NT2/D1 (cell line): Measurements from ENCODE around the gene POU2AF2.
"Not testable (repeated sequence)": the region's sequence is repeated elsewhere in the genome, so short reads cannot be mapped to it uniquely, and the experiment has no call there.

ENCODE experiments used
- DNase-seq: peaks from one replicate; pipeline ENCODE4 v3.0.0-alpha.2; 2011; ENCODE audit warnings: low read depth, low spot score
- H3K27me3 ChIP-seq: 2 replicates; pipeline ENCODE4 v1.6.0; 2011; ENCODE audit warnings: mild to moderate bottlenecking; ENCODE audit not compliant: insufficient read length, insufficient read depth
- H3K36me3 ChIP-seq: 2 replicates; pipeline ENCODE4 v1.6.1; 2011; ENCODE audit warnings: mild to moderate bottlenecking, low read length, mixed read lengths; ENCODE audit not compliant: insufficient read depth, insufficient read length
- H3K4me1 ChIP-seq: 2 replicates; pipeline ENCODE4 v1.5.1; 2011; ENCODE audit not compliant: insufficient read depth, insufficient read length
- H3K4me3 ChIP-seq: 2 replicates; pipeline ENCODE4 v1.5.1; 2011; ENCODE audit warnings: low read depth; ENCODE audit not compliant: insufficient read length
- H3K9ac ChIP-seq: 2 replicates; pipeline ENCODE4 v1.6.0; 2011; ENCODE audit warnings: low read depth; ENCODE audit not compliant: insufficient read length
- H3K9me3 ChIP-seq: 2 replicates; pipeline ENCODE4 v1.5.1; 2011; ENCODE audit warnings: mild to moderate bottlenecking, low read length; ENCODE audit not compliant: insufficient read depth
- SUZ12 ChIP-seq: IDR thresholded peaks from 2 replicates; pipeline ENCODE4 v1.6.1; 2011; ENCODE audit not compliant: insufficient read length, insufficient read depth; ENCODE audit errors: extremely low read depth
- YY1 ChIP-seq: IDR thresholded peaks from 2 replicates; pipeline ENCODE4 v1.6.1; 2011; ENCODE audit not compliant: insufficient read length, insufficient read depth
- ZNF274 ChIP-seq: IDR thresholded peaks from 2 replicates; pipeline ENCODE4 v1.6.1; 2011; ENCODE audit warnings: mild to moderate bottlenecking, low read depth, low read length

POU2AF2 gene

DNA sequence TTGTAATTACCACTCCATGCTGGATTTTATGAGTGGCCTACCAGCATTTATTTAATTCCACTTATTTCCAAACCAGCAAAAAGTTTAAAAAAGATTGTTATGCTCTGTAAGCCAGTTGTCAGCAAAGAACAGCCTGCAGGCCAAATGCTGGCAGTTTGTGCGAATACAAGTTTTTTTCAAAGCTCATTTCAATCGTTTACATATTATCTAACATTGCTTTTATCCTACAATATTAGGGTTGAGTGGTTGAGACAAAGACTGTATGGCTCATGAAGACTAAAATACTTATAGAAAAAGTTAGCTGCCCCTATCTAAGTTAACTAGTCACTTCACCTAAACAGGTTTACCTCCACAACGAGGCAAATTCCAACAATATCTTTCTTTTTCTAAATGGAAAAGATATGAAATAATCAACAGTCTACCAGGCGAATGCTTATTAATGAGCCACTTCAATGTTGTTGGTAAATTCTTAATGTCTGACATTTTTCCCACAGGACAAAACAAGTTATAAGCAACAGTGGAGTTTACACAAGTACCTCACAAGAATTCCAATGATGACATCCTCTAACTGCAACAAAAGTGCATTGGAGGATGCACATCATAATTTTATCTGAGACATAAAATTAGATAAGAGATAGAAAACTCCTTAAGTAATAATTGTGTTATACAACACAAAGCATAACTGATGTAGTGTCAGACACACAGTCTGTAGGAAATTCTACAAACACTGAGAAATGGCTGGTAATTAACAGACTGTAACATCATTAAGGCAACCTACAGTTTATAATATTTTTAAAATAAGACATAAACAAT, 35.8 kb upstream of the POU2AF2 start:
- Histone ChIP-seq H3K9me3 (no peaks in the 10 kb centered on the region), H3K27me3 (no peaks in the 10 kb centered on the region), H3K9ac (no peak overlapping the region), H3K4me3 (no peak overlapping the region), H3K36me3 (no peaks in the 10 kb centered on the region), H3K4me1 (no peaks in the 10 kb centered on the region)
- no peak for DNase-seq
- no peak for TF ChIP-seq SUZ12
- no peak for TF ChIP-seq ZNF274
- no peak for TF ChIP-seq YY1

DNA sequence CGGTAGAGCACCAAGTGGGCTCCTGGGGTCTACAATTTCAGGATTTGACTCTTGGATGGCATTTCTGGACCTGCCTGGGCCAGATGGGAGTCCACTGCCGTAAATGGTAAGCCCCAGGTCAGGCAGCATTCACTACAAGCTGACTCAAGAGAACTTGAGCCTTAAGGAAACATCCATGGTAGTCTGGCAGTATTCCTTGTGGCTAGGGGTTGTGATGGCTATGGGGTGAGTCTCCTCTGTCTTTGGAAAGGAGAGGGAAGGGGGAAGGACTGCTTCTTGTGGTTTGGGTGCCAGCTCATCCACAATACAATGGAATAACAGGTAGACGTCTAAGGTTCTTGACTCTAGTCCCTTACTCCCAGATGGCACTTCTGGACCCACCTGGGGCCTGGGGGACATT, 32.3 kb upstream of the POU2AF2 start:
- DNase-seq = no peak
- no peak for TF ChIP-seq ZNF274
- TF ChIP-seq YY1 = no peak
- no peak for TF ChIP-seq SUZ12

DNA sequence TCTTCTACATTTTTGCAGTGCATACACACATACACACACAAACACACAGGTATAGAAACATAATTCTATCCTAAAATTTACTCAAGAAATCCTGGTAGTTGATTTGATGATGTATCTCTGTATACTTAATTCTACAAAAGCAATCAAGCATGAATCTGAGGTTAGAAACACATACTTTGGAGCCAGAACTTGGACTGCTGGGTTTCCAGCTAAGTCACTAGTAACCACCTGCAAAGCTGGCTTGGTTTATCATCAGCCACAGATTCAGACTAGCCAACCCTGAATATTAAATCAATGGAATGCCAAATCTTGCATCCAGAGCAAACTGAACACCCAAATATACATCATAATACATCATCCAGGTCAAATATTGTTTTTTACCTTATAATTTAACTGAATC, 24.8 kb upstream of the POU2AF2 start:
- no peak for TF ChIP-seq YY1
- Histone ChIP-seq H3K9ac (no peak overlapping the region), H3K36me3 (no peaks in the 10 kb centered on the region), H3K4me1 (no peaks in the 10 kb centered on the region), H3K4me3 (no peak overlapping the region), H3K9me3 (no peaks in the 10 kb centered on the region), H3K27me3 (no peaks in the 10 kb centered on the region)
- DNase-seq = no peak

More for the DNA sequence above, 32.3 kb upstream of the POU2AF2 start:
- no peak overlapping the region for H3K9ac ChIP-seq
- no peaks in the 10 kb centered on the region for H3K27me3 ChIP-seq
- H3K4me3 ChIP-seq = no peak overlapping the region
- H3K9me3 ChIP-seq = no peaks in the 10 kb centered on the region
- no peaks in the 10 kb centered on the region for H3K4me1 ChIP-seq
- no peaks in the 10 kb centered on the region for H3K36me3 ChIP-seq

DNA sequence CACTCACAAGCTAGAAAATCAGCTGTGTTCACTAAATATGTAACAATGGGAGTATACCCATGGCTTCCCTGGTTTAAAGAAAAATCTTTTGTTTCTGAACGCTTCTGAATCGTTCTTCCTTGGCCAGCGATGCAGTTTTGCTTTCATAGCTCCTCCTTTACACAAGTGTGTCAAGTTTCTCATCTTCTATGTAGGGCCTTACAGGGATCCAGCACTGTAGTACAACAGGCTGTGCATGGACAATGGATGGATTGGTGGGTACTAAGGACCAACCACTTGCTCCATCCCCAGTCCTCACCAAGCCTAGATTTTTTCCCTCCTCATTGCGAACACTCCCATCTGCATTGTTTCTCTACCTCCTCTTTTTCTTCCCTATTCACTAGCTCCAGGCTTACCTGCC, 24.3 kb upstream of the POU2AF2 start:
- Histone ChIP-seq H3K4me3 (no peak overlapping the region), H3K9ac (no peak overlapping the region), H3K4me1 (no peaks in the 10 kb centered on the region), H3K36me3 (no peaks in the 10 kb centered on the region), H3K9me3 (no peaks in the 10 kb centered on the region), H3K27me3 (no peaks in the 10 kb centered on the region)
- no peak for TF ChIP-seq ZNF274
- no peak for TF ChIP-seq SUZ12
- no peak for TF ChIP-seq YY1
- DNase-seq = no peak

DNA sequence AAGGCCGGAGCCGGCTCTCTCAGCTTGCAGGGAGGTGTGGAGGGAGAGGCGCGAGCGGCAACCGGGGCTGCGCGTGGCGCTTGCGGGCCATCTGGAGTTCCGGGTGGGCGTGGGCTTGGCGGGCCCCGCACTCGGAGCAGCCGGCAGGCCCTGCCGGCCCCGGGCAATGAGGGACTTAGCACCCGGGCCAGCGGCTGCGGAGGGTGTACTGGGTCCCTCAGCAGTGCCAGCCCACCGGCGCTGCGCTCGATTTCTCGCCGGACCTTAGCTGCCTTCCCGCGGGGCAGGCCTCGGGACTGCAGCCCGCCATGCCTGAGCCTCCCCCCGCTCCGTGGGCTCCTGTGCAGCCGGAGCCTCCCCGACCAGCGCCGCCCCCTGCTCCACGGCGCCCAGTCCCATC, 23.6 kb upstream of the POU2AF2 start:
- not testable (repeated sequence) for H3K36me3 ChIP-seq, H3K4me1 ChIP-seq, H3K9me3 ChIP-seq, H3K27me3 ChIP-seq, H3K4me3 ChIP-seq, DNase-seq, H3K9ac ChIP-seq

DNA sequence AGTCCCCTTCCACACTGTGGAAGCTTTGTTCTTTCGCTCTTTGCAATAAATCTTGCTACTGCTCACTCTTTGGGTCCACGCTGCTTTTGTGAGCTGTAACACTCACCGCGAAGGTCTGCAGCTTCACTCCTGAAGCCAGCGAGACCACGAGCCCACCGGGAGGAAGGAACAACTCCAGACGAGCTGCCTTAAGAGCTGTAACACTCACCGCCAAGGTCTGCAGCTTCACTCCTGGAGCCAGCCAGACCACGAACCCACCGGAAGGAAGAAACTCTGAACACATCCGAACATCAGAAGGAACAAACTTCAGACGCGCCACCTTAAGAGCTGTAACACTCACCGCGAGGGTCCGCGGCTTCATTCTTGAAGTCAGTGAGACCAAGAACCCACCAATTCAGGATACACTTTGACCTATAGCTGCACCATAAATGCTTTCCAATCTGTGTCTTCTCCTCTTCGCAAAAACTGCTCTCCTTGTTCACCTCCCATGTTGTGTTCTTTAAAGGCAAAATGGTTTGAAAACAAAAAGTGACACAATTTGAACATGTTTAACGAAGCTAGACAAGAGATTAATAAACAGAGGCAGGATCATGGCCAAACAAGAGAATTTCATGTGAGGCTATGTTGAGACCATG, 22.6 kb upstream of the POU2AF2 start:
- H3K9me3 ChIP-seq, H3K4me1 ChIP-seq, H3K9ac ChIP-seq, DNase-seq, H3K27me3 ChIP-seq, H3K4me3 ChIP-seq, H3K36me3 ChIP-seq: not testable (repeated sequence)

DNA sequence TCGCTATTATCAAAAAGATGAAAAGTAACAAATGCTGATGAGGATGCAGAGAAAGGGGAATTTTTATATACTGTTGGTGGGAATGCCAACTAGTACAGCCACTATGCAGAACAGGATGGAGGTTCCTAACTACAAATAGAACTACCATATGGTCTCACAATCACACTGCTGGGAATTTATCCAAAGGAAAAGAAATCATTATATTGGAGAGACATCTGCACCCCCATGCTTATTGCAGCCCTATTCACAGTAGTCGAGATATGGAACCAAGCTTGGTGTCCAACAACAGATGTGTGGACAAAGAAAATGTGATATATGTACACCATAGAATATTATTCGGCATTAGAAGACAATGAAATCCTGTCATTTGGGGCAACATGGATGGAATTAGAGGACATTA, 19.6 kb upstream of the POU2AF2 start:
- DNase-seq = no peak
- Histone ChIP-seq H3K4me1 (no peaks in the 10 kb centered on the region), H3K4me3 (no peak overlapping the region), H3K27me3 (no peaks in the 10 kb centered on the region), H3K36me3 (no peaks in the 10 kb centered on the region), H3K9me3 (no peaks in the 10 kb centered on the region), H3K9ac (no peak overlapping the region)
- TF ChIP-seq SUZ12 (no peak), YY1 (no peak), ZNF274 (no peak)

DNA sequence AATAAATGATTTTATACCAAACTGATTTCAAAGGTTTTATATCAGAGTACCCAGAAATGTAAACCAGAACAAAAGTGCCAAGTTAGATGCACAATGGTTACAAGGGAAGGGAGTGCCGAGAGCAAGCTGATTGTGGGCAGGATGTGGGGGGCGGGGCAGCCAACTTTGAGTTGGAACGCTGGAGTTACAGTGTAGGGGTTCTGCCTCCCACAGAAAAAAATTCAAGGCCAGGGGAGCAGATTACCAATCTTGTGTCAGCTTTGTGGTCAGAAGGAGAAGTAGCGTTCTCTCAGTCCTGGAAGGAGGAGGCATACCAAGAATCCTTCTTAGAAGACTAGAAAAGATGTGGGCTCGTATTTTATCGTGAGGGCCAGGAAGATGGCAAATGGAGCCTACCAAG, 15.9 kb upstream of the POU2AF2 start:
- DNase-seq = no peak
- Histone ChIP-seq H3K27me3 (peaks cover 8% of the 10 kb centered on the region), H3K4me3 (no peak overlapping the region), H3K9me3 (no peaks in the 10 kb centered on the region), H3K4me1 (no peaks in the 10 kb centered on the region), H3K9ac (no peak overlapping the region), H3K36me3 (no peaks in the 10 kb centered on the region)
- TF ChIP-seq YY1 (no peak), SUZ12 (no peak), ZNF274 (no peak)
